ENCODE measurements around the gene PDE7B. TPM values are rescaled to one million over a fixed set of nuclear protein-coding genes. Genes with fewer than 3 reads are reported as not detected.
A peak's percentile ranks its signal among the peaks of the same experiment; 100 is the strongest.

PDE7B gene
- total RNA-seq, 4 donors from 2014 or later = 12.9 to 22.5 (median 16.4) TPM

GRCh38 chr6:135995545-135995898 is 144.0 kb downstream of the PDE7B start:
- Histone ChIP-seq H3K4me3 (no peak overlapping the region), H3K27me3 (no peaks in the 10 kb centered on the region), H3K4me1 (peaks cover 0 to 13% (median 3%) of the 10 kb centered on the region in 4 donors), H3K27ac (peak overlapping the region in 1 of 4 donors; percentile 26), H3K36me3 (no peaks in the 10 kb centered on the region), H3K9me3 (peaks cover 0 to 11% (median 0%) of the 10 kb centered on the region in 4 donors)
- no peak for TF ChIP-seq CTCF (IDR thresholded peaks at IDR 0.05)
- TF ChIP-seq EP300 (IDR thresholded peaks at IDR 0.05) = no peak
- no peak for TF ChIP-seq POLR2A (IDR thresholded peaks at IDR 0.05)
- DNase-seq (ENCODE audit: low spot score in 2 of 2) = no peak
- WGBS, 2 donors = 33 to 70% methylated on average over 3 of the region's 3 CpGs

GRCh38 chr6:135996668-135997067 is 145.2 kb downstream of the PDE7B start:
- no peak for DNase-seq (ENCODE audit: low spot score in 2 of 2)
- TF ChIP-seq CTCF (IDR thresholded peaks at IDR 0.05) (no peak), EP300 (IDR thresholded peaks at IDR 0.05) (no peak), POLR2A (IDR thresholded peaks at IDR 0.05) (no peak)
- H3K9me3 ChIP-seq = peaks cover 0 to 14% (median 0%) of the 10 kb centered on the region in 4 donors
- peaks cover 0 to 13% (median 3%) of the 10 kb centered on the region in 4 donors for H3K4me1 ChIP-seq
- H3K4me3 ChIP-seq = no peak overlapping the region
- H3K27ac ChIP-seq = no peak overlapping the region
- no peaks in the 10 kb centered on the region for H3K36me3 ChIP-seq
- H3K27me3 ChIP-seq = no peaks in the 10 kb centered on the region
- 83 to 87% methylated on average over 2 of the region's 2 CpGs for WGBS, 2 donors

GRCh38 chr6:135999393-135999792 is 147.9 kb downstream of the PDE7B start:
- Histone ChIP-seq H3K36me3 (no peaks in the 10 kb centered on the region), H3K4me1 (peaks cover 0 to 13% (median 3%) of the 10 kb centered on the region in 4 donors), H3K4me3 (no peak overlapping the region), H3K27me3 (no peaks in the 10 kb centered on the region), H3K9me3 (peaks cover 0 to 14% (median 0%) of the 10 kb centered on the region in 4 donors), H3K27ac (no peak overlapping the region)
- DNase-seq (ENCODE audit: low spot score in 2 of 2) = no peak
- TF ChIP-seq EP300 (IDR thresholded peaks at IDR 0.05) (no peak), POLR2A (IDR thresholded peaks at IDR 0.05) (no peak), CTCF (IDR thresholded peaks at IDR 0.05) (no peak)
- WGBS, 2 donors = 94 to 100% methylated on average over 1 of the region's 1 CpG

- DNase-seq (ENCODE audit: low spot score in 2 of 2) = no peak
- no peak overlapping the region for H3K4me3 ChIP-seq
- H3K36me3 ChIP-seq = no peaks in the 10 kb centered on the region
- no peak for TF ChIP-seq CTCF (IDR thresholded peaks at IDR 0.05)
- no peak for TF ChIP-seq POLR2A (IDR thresholded peaks at IDR 0.05)
- no peak for TF ChIP-seq EP300 (IDR thresholded peaks at IDR 0.05)
- H3K4me1 ChIP-seq = peaks cover 0 to 13% (median 3%) of the 10 kb centered on the region in 4 donors
- H3K27me3 ChIP-seq = no peaks in the 10 kb centered on the region
- WGBS, 2 donors = 84 to 91% methylated on average over 1 of the region's 1 CpG
- no peak overlapping the region for H3K27ac ChIP-seq
- H3K9me3 ChIP-seq = peaks cover 0 to 13% (median 2%) of the 10 kb centered on the region in 4 donors
Measured at GRCh38 chr6:136007345-136007744, 155.8 kb downstream of the PDE7B start.

- 73 to 81% methylated on average over 2 of the region's 2 CpGs for WGBS, 2 donors
- peaks cover 0 to 7% (median 1%) of the 10 kb centered on the region in 4 donors for H3K9me3 ChIP-seq
- no peaks in the 10 kb centered on the region for H3K36me3 ChIP-seq
- no peak overlapping the region for H3K4me3 ChIP-seq
- no peak overlapping the region for H3K27ac ChIP-seq
- no peak for DNase-seq (ENCODE audit: low spot score in 2 of 2)
- no peaks in the 10 kb centered on the region for H3K27me3 ChIP-seq
- no peak for TF ChIP-seq POLR2A (IDR thresholded peaks at IDR 0.05)
- H3K4me1 ChIP-seq = peaks cover 0 to 43% (median 4%) of the 10 kb centered on the region in 4 donors
Measured at GRCh38 chr6:136011475-136011874, 160.0 kb downstream of the PDE7B start.

Data from tibial nerve (tissue), 4 donors.